Panc1 (cell line): ENCODE data around the gene SLFN11. TPM values are rescaled to one million over a fixed set of nuclear protein-coding genes. Genes with fewer than 3 reads are reported as not detected.

Source experiments
- ATAC-seq: fragments of 200-7000 bp; cut with Tn5 transposase; 2 replicates; pipeline ENCODE4 v1.9.1; 2020; ENCODE audit warnings: mild to moderate bottlenecking, moderate library complexity
- BruUV-seq: library from RNA; stranded (reverse); fragments of 400-500 nt; replicated peaks from 2 replicates; lab custom pipeline; 2021; lab: Mats Ljungman, UMichigan
- CTCF ChIA-PET: fragments of 300-600 bp; sonication (Branson Sonifier 250); formaldehyde crosslinking; loops from one replicate; lab custom pipeline; 2022; ENCODE audit warnings: antibody characterized with exemption; lab: Charles Lee
- POLR2A ChIA-PET: fragments of 300-600 bp; sonication (Branson Sonifier 250); formaldehyde crosslinking; loops from one replicate; lab custom pipeline; 2022; ENCODE audit warnings: antibody characterized with exemption; lab: Charles Lee
- DNase-seq: peaks from one replicate; pipeline ENCODE4 v3.0.0-alpha.2; 2010; ENCODE audit warnings: low read depth, low spot score
- H3K27ac ChIP-seq: 2 replicates; pipeline ENCODE4 v1.5.1; 2011; ENCODE audit warnings: mild to moderate bottlenecking, low read length, inconsistent platforms
- H3K27me3 ChIP-seq: fragments of 200-500 bp; sonication (Bioruptor generic); 2 replicates; pipeline ENCODE4 v1.6.0; 2014; ENCODE audit warnings: low read length, inconsistent platforms; ENCODE audit not compliant: control insufficient read depth, insufficient read depth
- H3K36me3 ChIP-seq: fragments of 200-500 bp; sonication (Bioruptor generic); 2 replicates; pipeline ENCODE4 v1.5.1; 2014; ENCODE audit warnings: inconsistent platforms, mild to moderate bottlenecking, low read length, moderate library complexity; ENCODE audit not compliant: control insufficient read depth, insufficient read depth
- H3K4me1 ChIP-seq: 2 replicates; pipeline ENCODE4 v1.5.1; 2011; ENCODE audit warnings: inconsistent platforms, mild to moderate bottlenecking, low read length, moderate library complexity; ENCODE audit not compliant: control insufficient read depth, insufficient read depth
- H3K4me3 ChIP-seq, 2 experiments: 2 replicates each; pipeline ENCODE4 v1.5.1; 2011 to 2012; ENCODE audit warnings: low read depth in 2 of 2, low read length in 2 of 2, mild to moderate bottlenecking in 2 of 2, inconsistent platforms in 1 of 2, moderate library complexity in 1 of 2
- H3K9me3 ChIP-seq: fragments of 200-500 bp; sonication (Bioruptor generic); 2 replicates; pipeline ENCODE4 v1.5.1; 2014; ENCODE audit warnings: low read depth, mild to moderate bottlenecking, inconsistent platforms, low read length, moderate library complexity; ENCODE audit not compliant: control insufficient read depth, insufficient read depth
- POLR2AphosphoS5 ChIP-seq: IDR thresholded peaks from 2 replicates; pipeline ENCODE4 v1.6.1; 2012; ENCODE audit warnings: mild to moderate bottlenecking, low read depth, low read length, moderate library complexity
- SIN3A ChIP-seq: IDR thresholded peaks from 2 replicates; pipeline ENCODE4 v1.6.1; 2012; ENCODE audit warnings: low read depth, mild to moderate bottlenecking, low read length, moderate library complexity, borderline replicate concordance; ENCODE audit not compliant: insufficient read depth
- TCF7L2 ChIP-seq: IDR thresholded peaks from 2 replicates; pipeline ENCODE4 v1.6.1; 2011; ENCODE audit warnings: mild to moderate bottlenecking, low read depth, low read length, inconsistent platforms
- in situ Hi-C: cut with HindIII; loops from 2 replicates; pipeline ENCODE4 v1.10.0; 2016; ENCODE audit warnings: low sequenced_read_pairs, low pct_unique_long_range_greater_than_20kb
- intact Hi-C: fragments of 100-400 bp; cut with micrococcal nuclease; formaldehyde crosslinking; loops from one replicate; pipeline ENCODE4 v1.10.0; 2022; ENCODE audit not compliant: unreplicated experiment
- total RNA-seq: library from RNA; stranded (reverse); gene quantifications from one replicate; pipeline ENCODE4 v1.2.1, GENCODE V29; 2021; ENCODE audit not compliant: unreplicated experiment
- TF ChIP-seq, protein P1 (sequence below): fragments of 450-650 bp; IDR thresholded peaks from 2 replicates; pipeline ENCODE4 v1.5.1; 2017; ENCODE audit warnings: mild to moderate bottlenecking
- TF ChIP-seq, protein P2 (sequence below), 2 experiments: IDR thresholded peaks; 2 replicates each; pipeline ENCODE4 v1.6.1; 2011 to 2012; ENCODE audit warnings: low read depth in 2 of 2, control low read depth in 1 of 2, low read length in 1 of 2, mild to moderate bottlenecking in 1 of 2, moderate library complexity in 1 of 2; ENCODE audit not compliant: insufficient read depth in 1 of 2

SLFN11 gene
- total RNA-seq, 1 experiment from 2014 or later: 45.0 TPM

DNA sequence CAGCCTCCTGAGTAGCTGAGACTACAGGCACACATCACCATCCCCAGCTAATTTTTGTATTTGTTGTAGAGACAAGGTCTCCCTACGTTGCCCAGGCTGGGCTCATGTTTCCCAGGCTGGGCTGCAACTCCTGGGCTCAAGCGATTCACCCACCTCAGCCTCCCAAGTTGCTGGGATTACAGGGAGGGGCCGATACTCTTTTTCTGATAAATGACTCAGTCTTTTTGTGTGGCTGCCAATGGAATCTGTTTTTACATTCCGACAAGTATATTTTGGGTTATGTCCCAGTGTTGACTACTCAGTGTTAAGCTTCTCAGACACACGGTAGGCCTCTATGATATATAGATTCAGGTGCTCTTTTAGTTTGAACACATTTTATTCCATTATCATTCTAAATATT, 58.1 kb downstream of the SLFN11 start:
- in situ Hi-C loops (loop anchor here (25.0 kb wide), 1 partner anchor 222 kb away; the partner anchor contains the start of gene SLFN12L), intact Hi-C loops (no loop called here)
- H3K4me3 ChIP-seq: no peak overlapping the region
- no peaks in the 10 kb centered on the region for H3K9me3 ChIP-seq
- ChIA-PET CTCF (no interaction called here), POLR2A (interaction anchor here (0.6 kb wide), 1 partner anchor 16 kb away, joined by 3 read pairs; no protein-coding TSS in a partner anchor)
- BruUV-seq: no TSS peak
- DNase-seq (no peak), ATAC-seq (0 out of 2 replicates have a peak, but pooled peaks have one; percentile 15)
- H3K36me3 ChIP-seq: no peaks in the 10 kb centered on the region
- no peaks in the 10 kb centered on the region for H3K4me1 ChIP-seq
- no peak overlapping the region for H3K27ac ChIP-seq
- peaks cover 2% of the 10 kb centered on the region; the same call in 1 of the 2 replicates for H3K27me3 ChIP-seq
- TF ChIP-seq, protein P1, sequence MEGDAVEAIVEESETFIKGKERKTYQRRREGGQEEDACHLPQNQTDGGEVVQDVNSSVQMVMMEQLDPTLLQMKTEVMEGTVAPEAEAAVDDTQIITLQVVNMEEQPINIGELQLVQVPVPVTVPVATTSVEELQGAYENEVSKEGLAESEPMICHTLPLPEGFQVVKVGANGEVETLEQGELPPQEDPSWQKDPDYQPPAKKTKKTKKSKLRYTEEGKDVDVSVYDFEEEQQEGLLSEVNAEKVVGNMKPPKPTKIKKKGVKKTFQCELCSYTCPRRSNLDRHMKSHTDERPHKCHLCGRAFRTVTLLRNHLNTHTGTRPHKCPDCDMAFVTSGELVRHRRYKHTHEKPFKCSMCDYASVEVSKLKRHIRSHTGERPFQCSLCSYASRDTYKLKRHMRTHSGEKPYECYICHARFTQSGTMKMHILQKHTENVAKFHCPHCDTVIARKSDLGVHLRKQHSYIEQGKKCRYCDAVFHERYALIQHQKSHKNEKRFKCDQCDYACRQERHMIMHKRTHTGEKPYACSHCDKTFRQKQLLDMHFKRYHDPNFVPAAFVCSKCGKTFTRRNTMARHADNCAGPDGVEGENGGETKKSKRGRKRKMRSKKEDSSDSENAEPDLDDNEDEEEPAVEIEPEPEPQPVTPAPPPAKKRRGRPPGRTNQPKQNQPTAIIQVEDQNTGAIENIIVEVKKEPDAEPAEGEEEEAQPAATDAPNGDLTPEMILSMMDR: no peak
- TF ChIP-seq SIN3A (no peak), TCF7L2 (no peak), POLR2AphosphoS5 (no peak)
- TF ChIP-seq, protein P2, sequence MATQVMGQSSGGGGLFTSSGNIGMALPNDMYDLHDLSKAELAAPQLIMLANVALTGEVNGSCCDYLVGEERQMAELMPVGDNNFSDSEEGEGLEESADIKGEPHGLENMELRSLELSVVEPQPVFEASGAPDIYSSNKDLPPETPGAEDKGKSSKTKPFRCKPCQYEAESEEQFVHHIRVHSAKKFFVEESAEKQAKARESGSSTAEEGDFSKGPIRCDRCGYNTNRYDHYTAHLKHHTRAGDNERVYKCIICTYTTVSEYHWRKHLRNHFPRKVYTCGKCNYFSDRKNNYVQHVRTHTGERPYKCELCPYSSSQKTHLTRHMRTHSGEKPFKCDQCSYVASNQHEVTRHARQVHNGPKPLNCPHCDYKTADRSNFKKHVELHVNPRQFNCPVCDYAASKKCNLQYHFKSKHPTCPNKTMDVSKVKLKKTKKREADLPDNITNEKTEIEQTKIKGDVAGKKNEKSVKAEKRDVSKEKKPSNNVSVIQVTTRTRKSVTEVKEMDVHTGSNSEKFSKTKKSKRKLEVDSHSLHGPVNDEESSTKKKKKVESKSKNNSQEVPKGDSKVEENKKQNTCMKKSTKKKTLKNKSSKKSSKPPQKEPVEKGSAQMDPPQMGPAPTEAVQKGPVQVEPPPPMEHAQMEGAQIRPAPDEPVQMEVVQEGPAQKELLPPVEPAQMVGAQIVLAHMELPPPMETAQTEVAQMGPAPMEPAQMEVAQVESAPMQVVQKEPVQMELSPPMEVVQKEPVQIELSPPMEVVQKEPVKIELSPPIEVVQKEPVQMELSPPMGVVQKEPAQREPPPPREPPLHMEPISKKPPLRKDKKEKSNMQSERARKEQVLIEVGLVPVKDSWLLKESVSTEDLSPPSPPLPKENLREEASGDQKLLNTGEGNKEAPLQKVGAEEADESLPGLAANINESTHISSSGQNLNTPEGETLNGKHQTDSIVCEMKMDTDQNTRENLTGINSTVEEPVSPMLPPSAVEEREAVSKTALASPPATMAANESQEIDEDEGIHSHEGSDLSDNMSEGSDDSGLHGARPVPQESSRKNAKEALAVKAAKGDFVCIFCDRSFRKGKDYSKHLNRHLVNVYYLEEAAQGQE (IDR thresholded peaks at IDR 0.05; ENCODE audit: insufficient read depth in 1 of 2, low read depth in 2 of 2, low read length in 1 of 2): no peak

DNA sequence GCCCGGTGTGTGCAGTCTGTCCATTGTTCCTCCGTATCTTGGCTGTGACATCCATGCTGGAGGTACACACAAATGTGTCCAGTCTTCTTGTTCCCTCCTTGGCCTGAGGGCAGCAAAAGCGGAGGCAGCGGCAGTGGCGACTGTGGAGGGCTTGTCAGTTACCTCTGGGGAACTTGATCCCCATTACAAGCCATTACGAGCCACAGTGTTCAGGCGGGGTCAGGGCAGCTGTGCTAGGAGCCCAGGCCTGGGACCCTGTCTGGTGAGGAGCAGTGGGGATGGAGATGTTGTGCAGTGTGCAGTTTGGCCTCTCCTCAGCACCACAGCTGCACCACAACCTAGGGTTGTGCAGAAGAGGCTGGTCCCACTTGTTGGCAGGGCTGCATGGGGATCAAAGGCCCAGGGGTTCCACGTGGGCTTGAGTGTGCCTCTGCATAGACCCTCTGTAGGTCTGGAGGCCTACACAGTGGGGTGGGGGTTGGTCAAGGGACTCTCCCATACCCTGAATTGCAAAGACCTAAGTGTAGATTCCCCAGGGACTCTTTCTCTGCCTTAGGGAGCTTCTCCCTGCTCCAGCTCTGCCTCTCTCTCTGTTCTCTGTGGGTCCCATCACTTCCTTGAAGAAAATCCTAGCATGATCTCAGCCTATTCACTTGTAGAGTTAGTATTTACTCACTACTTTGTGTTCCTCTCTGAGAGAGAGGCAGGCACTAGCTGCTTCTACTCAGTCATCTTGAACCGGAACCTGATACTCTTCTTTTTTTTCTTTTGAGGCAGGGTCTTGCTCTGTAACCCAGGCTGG, 58.8 kb downstream of the SLFN11 start:
- BruUV-seq: no TSS peak
- peaks cover 2% of the 10 kb centered on the region; the same call in 1 of the 2 replicates for H3K27me3 ChIP-seq
- no peaks in the 10 kb centered on the region for H3K4me1 ChIP-seq
- no peak for DNase-seq
- H3K9me3 ChIP-seq: no peaks in the 10 kb centered on the region
- in situ Hi-C loops: loop anchor here (25.0 kb wide), 1 partner anchor 223 kb away; the partner anchor contains the start of gene SLFN12L
- H3K36me3 ChIP-seq: no peaks in the 10 kb centered on the region
- ChIA-PET POLR2A (interaction anchor here (0.6 kb wide), 1 partner anchor 15 kb away, joined by 3 read pairs; no protein-coding TSS in a partner anchor), CTCF (interaction anchor here (2.2 to 2.4 kb wide), 2 partner anchors 219 to 224 kb away, joined by 11 to 12 read pairs; no protein-coding TSS in a partner anchor)
- H3K27ac ChIP-seq: no peak overlapping the region
- intact Hi-C loops: no loop called here
- ATAC-seq: peak; percentile 52; the same call in 1 of the 2 replicates
- TF ChIP-seq, protein P2 (IDR thresholded peaks at IDR 0.05; ENCODE audit: insufficient read depth in 1 of 2, low read depth in 2 of 2, low read length in 1 of 2): no peak
- TF ChIP-seq POLR2AphosphoS5 (no peak), TCF7L2 (no peak), SIN3A (no peak)
- TF ChIP-seq, protein P1: no peak
- H3K4me3 ChIP-seq: no peak overlapping the region
